ENCODE results near the gene PLA2G6.

Gene PLA2G6

DNA sequence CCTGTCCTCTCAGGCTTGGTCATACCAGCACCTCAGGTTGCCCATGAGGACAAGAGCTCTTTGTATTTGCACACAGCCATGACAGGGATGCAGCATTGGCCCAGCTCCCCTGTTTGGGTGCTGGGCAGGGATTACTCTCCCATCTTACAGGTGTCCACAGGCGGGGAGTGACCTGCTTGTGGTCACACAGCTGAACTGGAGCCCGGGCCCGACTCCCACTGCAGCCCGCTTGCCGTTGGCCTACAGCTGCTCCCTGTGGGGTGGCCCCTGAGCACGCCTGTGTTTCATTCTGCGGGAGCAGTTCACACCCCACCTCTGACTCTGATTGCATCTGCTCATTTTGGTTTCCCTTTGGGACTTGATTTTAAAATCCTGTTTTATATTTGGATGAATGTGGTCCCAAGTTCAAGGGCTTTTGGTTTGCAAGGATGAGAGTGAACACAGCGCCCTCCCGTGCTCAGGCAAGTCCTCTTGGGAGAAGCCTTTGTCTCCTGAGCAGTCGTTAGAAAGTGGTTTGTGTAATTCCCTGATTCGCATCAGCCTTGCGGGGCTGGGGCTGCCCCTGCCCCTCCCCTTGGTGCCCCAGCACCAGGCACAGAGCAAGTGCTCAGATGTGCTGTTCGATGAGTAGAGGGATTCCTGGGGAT lies 115.1 kb downstream of the PLA2G6 start:
- Histone ChIP-seq H3K9ac (ENCODE audit: low read length in 5 of 5) (no peak overlapping the region), H3K27ac (ENCODE audit: low read depth, low read length) (no peak overlapping the region)

DNA sequence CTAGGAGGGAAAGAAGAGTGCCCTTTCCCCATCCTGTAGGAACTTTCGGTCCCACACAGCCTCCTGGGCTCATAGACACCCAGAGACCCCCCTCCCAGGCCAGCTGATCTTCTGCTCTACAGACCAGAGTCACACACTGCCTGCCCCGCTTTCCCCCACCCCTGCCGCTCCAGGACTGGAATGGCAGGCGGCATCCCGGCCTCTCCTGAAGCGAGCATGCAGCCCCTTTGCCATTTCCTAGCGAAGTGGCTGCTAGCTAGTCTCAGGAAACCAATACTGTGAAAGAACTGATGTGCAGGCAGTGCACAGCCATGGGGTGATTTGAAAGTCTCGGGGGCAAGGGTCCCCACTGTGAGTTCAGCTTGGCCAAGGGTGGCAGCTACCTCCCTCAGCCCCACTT lies 116.1 kb downstream of the PLA2G6 start:
- Histone ChIP-seq H3K9me3 (ENCODE audit: control insufficient read depth in 5 of 5, low read length in 5 of 5) (no peaks in the 10 kb centered on the region), H3K36me3 (ENCODE audit: control insufficient read depth in 5 of 5, insufficient read depth in 5 of 5, low read length in 5 of 5) (peaks cover 0 to 54% (median 31%) of the 10 kb centered on the region in 5 donors), H3K27me3 (ENCODE audit: control insufficient read depth in 5 of 5, insufficient read depth in 4 of 5, low read length in 5 of 5) (no peaks in the 10 kb centered on the region), H3K4me3 (ENCODE audit: low read depth in 1 of 5, low read length in 5 of 5) (no peak overlapping the region), H3K27ac (ENCODE audit: low read depth, low read length) (no peak overlapping the region), H3K4me1 (ENCODE audit: control insufficient read depth in 5 of 5, insufficient read depth in 5 of 5, low read length in 5 of 5) (peaks cover 0 to 35% (median 24%) of the 10 kb centered on the region in 5 donors), H3K9ac (ENCODE audit: low read length in 5 of 5) (no peak overlapping the region)

More for the DNA sequence above, 115.1 kb downstream of the PLA2G6 start:
- Histone ChIP-seq H3K9me3 (ENCODE audit: control insufficient read depth in 5 of 5, low read length in 5 of 5) (no peaks in the 10 kb centered on the region), H3K4me3 (ENCODE audit: low read depth in 1 of 5, low read length in 5 of 5) (no peak overlapping the region), H3K4me1 (ENCODE audit: control insufficient read depth in 5 of 5, insufficient read depth in 5 of 5, low read length in 5 of 5) (peaks cover 0 to 35% (median 24%) of the 10 kb centered on the region in 5 donors), H3K27me3 (ENCODE audit: control insufficient read depth in 5 of 5, insufficient read depth in 4 of 5, low read length in 5 of 5) (no peaks in the 10 kb centered on the region), H3K36me3 (ENCODE audit: control insufficient read depth in 5 of 5, insufficient read depth in 5 of 5, low read length in 5 of 5) (peaks cover 0 to 61% (median 36%) of the 10 kb centered on the region in 5 donors)

DNA sequence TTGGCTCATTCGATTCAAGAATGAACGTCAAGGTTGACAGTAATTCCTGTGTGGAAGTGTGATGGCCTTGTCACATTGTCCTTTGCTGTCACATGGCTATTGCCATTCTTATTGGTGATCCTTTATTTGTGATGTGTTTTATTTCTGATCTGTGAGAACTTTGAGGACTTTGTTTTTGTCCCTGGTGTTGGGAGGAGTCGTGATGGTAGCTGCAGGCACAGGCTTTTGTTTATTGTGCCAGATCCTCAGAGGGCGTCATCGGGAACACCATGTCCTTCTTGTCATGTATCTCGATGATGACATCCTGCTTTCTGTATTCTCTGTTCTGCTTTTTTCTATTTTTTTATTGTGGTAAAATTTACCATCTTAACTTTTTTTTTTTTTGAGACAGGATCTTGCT lies 118.8 kb downstream of the PLA2G6 start:
- H3K4me3 ChIP-seq (ENCODE audit: low read depth in 1 of 5, low read length in 5 of 5) = no peak overlapping the region
- H3K4me1 ChIP-seq (ENCODE audit: control insufficient read depth in 5 of 5, insufficient read depth in 5 of 5, low read length in 5 of 5) = peaks cover 0 to 11% (median 5%) of the 10 kb centered on the region in 5 donors
- H3K9me3 ChIP-seq (ENCODE audit: control insufficient read depth in 5 of 5, low read length in 5 of 5) = no peaks in the 10 kb centered on the region
- H3K27me3 ChIP-seq (ENCODE audit: control insufficient read depth in 5 of 5, insufficient read depth in 4 of 5, low read length in 5 of 5) = no peaks in the 10 kb centered on the region
- peaks cover 3 to 46% (median 35%) of the 10 kb centered on the region in 5 donors for H3K36me3 ChIP-seq (ENCODE audit: control insufficient read depth in 5 of 5, insufficient read depth in 5 of 5, low read length in 5 of 5)
- no peak overlapping the region for H3K9ac ChIP-seq (ENCODE audit: low read length in 5 of 5)
- no peak overlapping the region for H3K27ac ChIP-seq (ENCODE audit: low read depth, low read length)

Data from subcutaneous abdominal adipose tissue (tissue), 5 donors.